ENCODE results near the gene GRIFIN. TPM values are rescaled to one million over a fixed set of nuclear protein-coding genes. Genes with fewer than 3 reads are reported as not detected.

GRIFIN gene
- polyA plus RNA-seq, 5 donors, result 0.37 TPM; not detected in 4

GRCh38 chr7:2436341-2437104, 39.7 kb downstream of the GRIFIN start:
- DNase-seq, result no peak

- DNase-seq, result no peak
Measured at GRCh38 chr7:2435146-2435545, 41.1 kb downstream of the GRIFIN start.

- no peak for DNase-seq
Measured at GRCh38 chr7:2433713-2434550, 42.3 kb downstream of the GRIFIN start.

GRCh38 chr7:2432910-2433712, 43.1 kb downstream of the GRIFIN start:
- DNase-seq, result no peak

- DNase-seq, result no peak
Measured at GRCh38 chr7:2431260-2431867, 44.8 kb downstream of the GRIFIN start.

GRCh38 chr7:2425749-2426148, 50.4 kb downstream of the GRIFIN start:
- DNase-seq, result no peak

Other genes with a start within 250 kb of the GRIFIN start
- 10 to 100 TPM; 15.5 to 26.8 (median 23.1) TPM for gene MAD1L1, start 243.5 kb downstream of the GRIFIN start, polyA plus RNA-seq (ENCODE audit: insufficient read depth in 1 of 5, insufficient read length in 5 of 5, low replicate concordance in 1 of 5)
- gene MRM2, start 234.2 kb downstream of the GRIFIN start, polyA plus RNA-seq (ENCODE audit: insufficient read depth in 1 of 5, insufficient read length in 5 of 5, low replicate concordance in 1 of 5), result 10 to 100 TPM; 24.4 to 33.4 (median 31.0) TPM
- gene NUDT1, start 234.2 kb downstream of the GRIFIN start, polyA plus RNA-seq (ENCODE audit: insufficient read depth in 1 of 5, insufficient read length in 5 of 5, low replicate concordance in 1 of 5), result 10 to 100 TPM; 17.9 to 27.1 (median 19.5) TPM
- 10 to 100 TPM; 22.2 to 33.7 (median 24.6) TPM for gene SNX8, start 162.0 kb downstream of the GRIFIN start, polyA plus RNA-seq (ENCODE audit: insufficient read depth in 1 of 5, insufficient read length in 5 of 5, low replicate concordance in 1 of 5)
- 100 to 1,000 TPM; 132 to 155 (median 144) TPM for gene EIF3B, start 121.6 kb downstream of the GRIFIN start, polyA plus RNA-seq (ENCODE audit: insufficient read depth in 1 of 5, insufficient read length in 5 of 5, low replicate concordance in 1 of 5)
- 10 to 100 TPM in 4 of 5 donors, 1 to 10 TPM in 1; 9.9 to 22.2 (median 13.7) TPM for gene CHST12, start 72.8 kb downstream of the GRIFIN start, polyA plus RNA-seq (ENCODE audit: insufficient read depth in 1 of 5, insufficient read length in 5 of 5, low replicate concordance in 1 of 5)
- 10 to 100 TPM in 1 of 5 donors, 1 to 10 TPM in 4; 6.2 to 13.6 (median 9.3) TPM for gene LFNG, start 43.4 kb upstream of the GRIFIN start, polyA plus RNA-seq (ENCODE audit: insufficient read depth in 1 of 5, insufficient read length in 5 of 5, low replicate concordance in 1 of 5)
- 10 to 100 TPM; 22.8 to 44.9 (median 29.2) TPM for gene BRAT1, start 79.1 kb upstream of the GRIFIN start, polyA plus RNA-seq (ENCODE audit: insufficient read depth in 1 of 5, insufficient read length in 5 of 5, low replicate concordance in 1 of 5)
- 10 to 100 TPM; 16.8 to 21.0 (median 17.0) TPM for gene IQCE, start 82.6 kb upstream of the GRIFIN start, polyA plus RNA-seq (ENCODE audit: insufficient read depth in 1 of 5, insufficient read length in 5 of 5, low replicate concordance in 1 of 5)
- 100 to 1,000 TPM in 3 of 5 donors, 10 to 100 TPM in 2; 76.5 to 169 (median 109) TPM for gene TTYH3, start 155.6 kb upstream of the GRIFIN start, polyA plus RNA-seq (ENCODE audit: insufficient read depth in 1 of 5, insufficient read length in 5 of 5, low replicate concordance in 1 of 5)
- gene AMZ1, start 211.8 kb upstream of the GRIFIN start, polyA plus RNA-seq (ENCODE audit: insufficient read depth in 1 of 5, insufficient read length in 5 of 5, low replicate concordance in 1 of 5), result under 1 TPM; 0.28 to 0.64 (median 0.38) TPM